Measurements from ENCODE around the gene GPC5.

- TF ChIP-seq KLF9 (CRISPR knock-in tag; IDR thresholded peaks at IDR 0.05; ENCODE audit: low read depth) (no peak), EZH2 (conservative IDR thresholded peaks at IDR 0.05; ENCODE audit: low read depth, low read length) (no peak), CREBL2 (CRISPR knock-in tag; IDR thresholded peaks at IDR 0.05; ENCODE audit: borderline replicate concordance) (no peak), HOXA9 (CRISPR knock-in tag; IDR thresholded peaks at IDR 0.05; ENCODE audit: borderline replicate concordance) (no peak), EP300 (IDR thresholded peaks at IDR 0.05; ENCODE audit: low read depth in 2 of 2, low read length in 2 of 2) (no peak), EP300 (CRISPR knock-in tag; IDR thresholded peaks at IDR 0.05; ENCODE audit: borderline replicate concordance) (no peak), ZBTB43 (CRISPR knock-in tag; conservative IDR thresholded peaks at IDR 0.05) (no peak), CTCF (CRISPR knock-in tag; IDR thresholded peaks at IDR 0.05) (no peak), TCF12 (IDR thresholded peaks at IDR 0.05) (no peak), TCF12 (CRISPR knock-in tag; IDR thresholded peaks at IDR 0.05) (no peak), ZSCAN20 (CRISPR knock-in tag; IDR thresholded peaks at IDR 0.05; ENCODE audit: borderline replicate concordance) (no peak), POLR2A (IDR thresholded peaks at IDR 0.05; ENCODE audit: insufficient read depth in 1 of 2, low read depth in 2 of 2, low read length in 2 of 2) (no peak), ZIK1 (CRISPR knock-in tag; IDR thresholded peaks at IDR 0.05; ENCODE audit: borderline replicate concordance, low read depth) (no peak)
Observed at GRCh38 chr13:91400671-91401070, 2.2 kb downstream of the GPC5 start.

Data from HepG2 (cell line).